ENCODE measurements around the gene FBXL15.
"Not testable (repeated sequence)": the region's sequence is repeated elsewhere in the genome, so short reads cannot be mapped to it uniquely, and the experiment has no call there.

FBXL15 gene

DNA sequence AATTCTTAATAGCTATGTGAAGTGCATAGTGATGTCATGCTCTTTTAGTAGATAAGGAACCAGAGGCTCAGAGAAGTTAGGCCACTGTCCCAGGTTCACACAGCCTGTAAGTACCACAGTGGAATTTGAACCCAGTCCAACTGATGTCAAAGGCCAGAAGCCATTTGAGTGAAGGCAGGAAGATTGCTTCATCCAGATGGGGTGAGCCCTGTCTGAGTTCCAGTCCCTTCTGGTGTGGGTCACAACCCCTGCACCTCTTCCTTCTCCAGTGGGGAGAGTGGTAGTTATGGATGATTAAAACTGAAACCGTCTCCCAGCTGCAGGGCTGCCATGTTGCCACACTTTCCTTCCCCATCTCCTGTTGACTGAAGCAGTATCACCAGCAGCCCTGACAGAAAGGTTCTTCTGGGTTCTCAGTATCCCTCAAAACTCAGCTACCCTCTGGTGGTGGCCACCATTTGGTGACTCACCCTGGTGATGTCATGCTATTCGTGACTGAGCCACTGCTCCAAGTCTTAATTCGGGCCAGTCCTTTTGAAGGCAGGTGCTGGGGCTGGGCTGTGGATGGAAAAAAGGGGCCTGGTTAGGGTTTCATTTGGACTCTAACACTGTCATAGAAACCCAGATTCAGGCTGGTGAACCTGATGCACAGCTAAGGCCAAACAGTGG, 32.2 kb downstream of the FBXL15 start:
- Histone ChIP-seq H3K9me3 (ENCODE audit: control insufficient read depth, low read length) (no peaks in the 10 kb centered on the region), H3K4me1 (ENCODE audit: control insufficient read depth, insufficient read depth, low read length) (peaks cover 36% of the 10 kb centered on the region), H3K9ac (ENCODE audit: low read length) (no peak overlapping the region), H3K27me3 (replicated peaks; ENCODE audit: control insufficient read depth, insufficient read depth, low read length) (no peaks in the 10 kb centered on the region), H3K4me3 (ENCODE audit: low read length) (peak overlapping the region; percentile 1), H3K36me3 (ENCODE audit: control insufficient read depth, insufficient read depth, low read length, severe bottlenecking) (no peaks in the 10 kb centered on the region)
- peak; percentile 74 for DNase-seq (ENCODE audit: low read depth)

DNA sequence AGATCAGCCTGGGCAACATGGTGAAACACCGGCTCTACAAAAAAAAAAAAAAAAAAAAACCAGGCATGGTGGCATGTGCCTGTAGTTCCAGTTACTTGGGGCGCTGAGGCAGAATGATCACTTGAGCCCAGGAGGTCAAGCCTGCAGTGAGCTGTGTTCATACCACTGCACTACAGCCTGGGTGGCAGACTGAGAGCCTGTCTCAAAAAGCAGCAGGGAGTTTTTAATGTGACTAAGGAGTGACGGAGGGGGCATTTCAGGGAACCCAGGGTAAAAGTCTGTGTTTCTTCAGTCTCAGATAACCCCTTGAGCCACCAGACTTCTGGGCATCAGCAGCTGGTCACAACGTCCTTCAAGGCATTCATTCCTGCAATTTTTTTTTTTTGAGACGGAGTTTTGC, 32.9 kb downstream of the FBXL15 start:
- no peak overlapping the region for H3K4me3 ChIP-seq (ENCODE audit: low read length)
- H3K4me1 ChIP-seq (ENCODE audit: control insufficient read depth, insufficient read depth, low read length) = peaks cover 36% of the 10 kb centered on the region
- H3K36me3 ChIP-seq (ENCODE audit: control insufficient read depth, insufficient read depth, low read length, severe bottlenecking) = no peaks in the 10 kb centered on the region
- H3K9ac ChIP-seq (ENCODE audit: low read length) = no peak overlapping the region
- DNase-seq (ENCODE audit: low read depth) = no peak
- H3K9me3 ChIP-seq (ENCODE audit: control insufficient read depth, low read length) = no peaks in the 10 kb centered on the region
- H3K27me3 ChIP-seq (replicated peaks; ENCODE audit: control insufficient read depth, insufficient read depth, low read length) = no peaks in the 10 kb centered on the region

DNA sequence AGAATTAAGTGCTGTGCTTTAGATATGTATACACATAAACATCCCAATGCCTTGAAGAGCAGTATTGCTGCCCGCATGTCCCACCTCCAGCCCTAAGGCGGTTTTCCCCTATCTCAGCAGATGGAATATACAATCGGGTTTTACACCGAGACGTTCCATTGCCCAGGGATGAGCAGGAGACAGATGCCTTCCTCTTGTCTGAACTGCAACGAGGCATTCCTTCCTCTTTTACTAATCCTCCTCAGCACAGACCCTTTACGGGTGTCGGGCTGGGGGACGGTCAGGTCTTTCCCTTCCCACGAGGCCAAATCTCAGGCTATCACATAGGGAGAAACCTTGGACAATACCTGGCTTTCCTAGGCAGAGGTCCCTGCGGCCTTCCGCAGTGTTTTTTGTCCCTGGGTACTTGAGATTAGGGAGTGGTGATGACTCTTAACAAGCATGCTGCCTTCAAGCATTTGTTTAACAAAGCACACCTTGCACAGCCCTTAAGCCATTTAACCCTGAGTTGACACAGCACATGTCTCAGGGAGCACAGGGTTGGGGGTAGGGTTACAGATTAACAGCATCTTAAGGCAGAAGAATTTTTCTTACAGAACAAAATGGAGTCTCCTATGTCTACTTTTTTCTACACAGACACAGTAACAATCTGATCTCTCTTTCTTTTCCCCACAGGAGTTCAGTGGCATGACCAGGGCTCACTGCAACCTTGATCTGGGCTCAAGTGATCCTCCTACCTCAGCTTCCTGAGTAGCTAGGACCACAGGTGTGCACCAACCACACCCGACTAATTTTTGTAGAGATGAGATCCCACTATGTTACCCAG, 34.2 kb downstream of the FBXL15 start:
- not testable (repeated sequence) for H3K9ac ChIP-seq (ENCODE audit: low read length); H3K27me3 ChIP-seq (replicated peaks; ENCODE audit: control insufficient read depth, insufficient read depth, low read length); H3K4me3 ChIP-seq (ENCODE audit: low read length); DNase-seq (ENCODE audit: low read depth); H3K9me3 ChIP-seq (ENCODE audit: control insufficient read depth, low read length); H3K36me3 ChIP-seq (ENCODE audit: control insufficient read depth, insufficient read depth, low read length, severe bottlenecking)
- H3K4me1 ChIP-seq (ENCODE audit: control insufficient read depth, insufficient read depth, low read length) = peaks cover 32% of the 10 kb centered on the region

DNA sequence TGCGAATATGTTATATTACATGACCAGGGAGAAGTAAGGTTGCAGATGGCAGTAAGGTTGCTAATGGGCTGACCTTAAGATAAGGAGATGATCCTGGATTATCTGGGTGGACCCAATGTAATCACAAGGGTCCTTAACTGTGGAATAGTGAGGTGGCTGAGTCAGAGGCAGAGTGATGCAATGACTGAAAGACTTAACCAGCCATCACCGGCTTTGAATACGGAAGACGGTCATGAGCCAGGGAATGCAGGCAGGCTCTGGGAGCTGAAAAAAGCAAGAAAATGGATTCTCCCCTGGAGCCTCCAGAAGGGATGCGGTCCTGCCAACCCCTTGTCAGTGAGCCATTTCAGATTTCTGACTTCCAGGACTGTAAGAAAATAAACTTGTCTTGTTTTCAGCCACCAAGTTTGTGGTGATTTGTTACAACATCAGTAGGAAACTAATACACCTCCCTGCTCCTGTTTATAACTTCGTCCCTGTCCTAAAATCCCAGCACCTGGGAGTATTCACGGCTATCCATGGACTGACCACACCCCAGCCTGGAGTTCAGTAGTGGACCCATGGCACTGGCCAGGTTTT, 35.3 kb downstream of the FBXL15 start:
- Histone ChIP-seq H3K36me3 (ENCODE audit: control insufficient read depth, insufficient read depth, low read length, severe bottlenecking) (no peaks in the 10 kb centered on the region), H3K27me3 (replicated peaks; ENCODE audit: control insufficient read depth, insufficient read depth, low read length) (peaks cover 7% of the 10 kb centered on the region), H3K9ac (ENCODE audit: low read length) (peak overlapping the region; percentile 35), H3K4me3 (ENCODE audit: low read length) (no peak overlapping the region), H3K9me3 (ENCODE audit: control insufficient read depth, low read length) (no peaks in the 10 kb centered on the region), H3K4me1 (ENCODE audit: control insufficient read depth, insufficient read depth, low read length) (peaks cover 29% of the 10 kb centered on the region)
- DNase-seq (ENCODE audit: low read depth) = peak; percentile 75

DNA sequence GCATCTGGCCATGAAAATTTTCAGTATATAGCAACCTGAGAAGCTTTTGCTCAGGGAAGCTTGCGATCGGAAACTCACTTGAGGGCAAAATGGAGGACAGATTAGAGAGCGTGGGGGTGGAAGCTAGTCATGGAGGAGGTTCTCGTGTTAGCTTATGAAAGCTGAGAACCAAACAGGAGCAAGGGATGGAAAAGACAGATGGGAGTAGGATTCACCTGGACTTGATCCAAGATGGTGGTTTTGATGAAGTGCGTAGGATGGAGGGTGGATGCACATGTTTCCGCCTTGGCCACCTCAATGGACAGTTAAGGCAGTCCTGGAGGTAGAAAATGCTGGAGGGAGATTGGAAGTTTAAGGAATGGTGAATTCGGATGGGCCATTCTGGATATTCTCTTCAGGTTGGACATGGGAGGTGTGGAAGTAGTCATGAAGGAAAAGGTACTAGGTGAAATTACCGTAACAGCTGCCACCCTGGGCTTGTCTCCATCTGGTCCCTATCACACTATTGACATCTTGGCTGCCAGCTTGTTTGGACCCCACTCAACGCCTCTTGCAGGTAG, 37.0 kb downstream of the FBXL15 start:
- Histone ChIP-seq H3K36me3 (ENCODE audit: control insufficient read depth, insufficient read depth, low read length, severe bottlenecking) (no peaks in the 10 kb centered on the region), H3K4me3 (ENCODE audit: low read length) (no peak overlapping the region), H3K9ac (ENCODE audit: low read length) (no peak overlapping the region), H3K4me1 (ENCODE audit: control insufficient read depth, insufficient read depth, low read length) (peaks cover 25% of the 10 kb centered on the region), H3K9me3 (ENCODE audit: control insufficient read depth, low read length) (no peaks in the 10 kb centered on the region), H3K27me3 (replicated peaks; ENCODE audit: control insufficient read depth, insufficient read depth, low read length) (peaks cover 24% of the 10 kb centered on the region)
- DNase-seq (ENCODE audit: low read depth) = no peak

DNA sequence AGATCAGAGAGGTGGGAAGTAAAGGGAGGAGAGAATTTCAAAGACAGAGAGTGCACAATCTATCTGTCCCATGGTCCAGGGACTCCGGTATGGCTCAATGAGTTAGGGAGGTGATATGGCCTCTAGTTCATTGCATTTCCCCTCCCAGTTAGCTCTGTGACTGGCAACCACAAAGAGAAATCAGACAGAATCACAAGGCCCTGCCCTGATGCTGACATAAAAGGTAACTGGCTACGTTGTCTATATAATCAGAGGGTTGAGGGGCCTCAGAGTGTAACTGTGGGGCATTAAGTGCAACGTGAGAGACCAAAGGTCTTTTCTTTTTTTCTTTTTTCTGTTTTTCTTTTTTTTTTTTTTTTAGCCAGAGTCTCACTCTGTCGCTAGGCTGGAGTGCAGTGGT, 38.0 kb downstream of the FBXL15 start:
- peaks cover 27% of the 10 kb centered on the region for H3K27me3 ChIP-seq (replicated peaks; ENCODE audit: control insufficient read depth, insufficient read depth, low read length)
- DNase-seq (ENCODE audit: low read depth) = no peak
- no peak overlapping the region for H3K4me3 ChIP-seq (ENCODE audit: low read length)

DNA sequence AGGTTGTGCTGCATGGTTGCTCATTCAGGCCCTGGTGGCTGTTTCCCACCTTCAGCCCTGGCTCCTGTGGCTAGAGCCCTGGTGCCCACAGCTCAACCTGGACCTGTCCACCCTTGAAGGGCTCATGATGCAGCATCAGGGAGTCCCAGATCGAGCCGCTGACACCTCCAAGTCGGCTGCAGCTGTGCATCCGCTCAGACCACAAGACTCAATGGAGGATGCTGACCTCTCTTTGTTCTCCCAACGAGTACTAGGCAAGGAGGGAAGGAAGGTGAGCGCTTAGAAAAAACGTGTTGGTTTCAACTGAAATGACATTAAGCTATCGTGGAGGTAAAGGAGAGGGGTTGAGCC, 40.2 kb downstream of the FBXL15 start:
- Histone ChIP-seq H3K9ac (ENCODE audit: low read length) (no peak overlapping the region), H3K9me3 (ENCODE audit: control insufficient read depth, low read length) (no peaks in the 10 kb centered on the region), H3K27me3 (replicated peaks; ENCODE audit: control insufficient read depth, insufficient read depth, low read length) (peaks cover 32% of the 10 kb centered on the region), H3K4me3 (ENCODE audit: low read length) (peak overlapping the region; percentile 72), H3K36me3 (ENCODE audit: control insufficient read depth, insufficient read depth, low read length, severe bottlenecking) (no peaks in the 10 kb centered on the region), H3K4me1 (ENCODE audit: control insufficient read depth, insufficient read depth, low read length) (peaks cover 13% of the 10 kb centered on the region)
- no peak for DNase-seq (ENCODE audit: low read depth)

More for the DNA sequence above, 38.0 kb downstream of the FBXL15 start:
- H3K36me3 ChIP-seq (ENCODE audit: control insufficient read depth, insufficient read depth, low read length, severe bottlenecking) = no peaks in the 10 kb centered on the region
- H3K9ac ChIP-seq (ENCODE audit: low read length) = no peak overlapping the region
- no peaks in the 10 kb centered on the region for H3K9me3 ChIP-seq (ENCODE audit: control insufficient read depth, low read length)
- H3K4me1 ChIP-seq (ENCODE audit: control insufficient read depth, insufficient read depth, low read length) = peaks cover 20% of the 10 kb centered on the region

DNA sequence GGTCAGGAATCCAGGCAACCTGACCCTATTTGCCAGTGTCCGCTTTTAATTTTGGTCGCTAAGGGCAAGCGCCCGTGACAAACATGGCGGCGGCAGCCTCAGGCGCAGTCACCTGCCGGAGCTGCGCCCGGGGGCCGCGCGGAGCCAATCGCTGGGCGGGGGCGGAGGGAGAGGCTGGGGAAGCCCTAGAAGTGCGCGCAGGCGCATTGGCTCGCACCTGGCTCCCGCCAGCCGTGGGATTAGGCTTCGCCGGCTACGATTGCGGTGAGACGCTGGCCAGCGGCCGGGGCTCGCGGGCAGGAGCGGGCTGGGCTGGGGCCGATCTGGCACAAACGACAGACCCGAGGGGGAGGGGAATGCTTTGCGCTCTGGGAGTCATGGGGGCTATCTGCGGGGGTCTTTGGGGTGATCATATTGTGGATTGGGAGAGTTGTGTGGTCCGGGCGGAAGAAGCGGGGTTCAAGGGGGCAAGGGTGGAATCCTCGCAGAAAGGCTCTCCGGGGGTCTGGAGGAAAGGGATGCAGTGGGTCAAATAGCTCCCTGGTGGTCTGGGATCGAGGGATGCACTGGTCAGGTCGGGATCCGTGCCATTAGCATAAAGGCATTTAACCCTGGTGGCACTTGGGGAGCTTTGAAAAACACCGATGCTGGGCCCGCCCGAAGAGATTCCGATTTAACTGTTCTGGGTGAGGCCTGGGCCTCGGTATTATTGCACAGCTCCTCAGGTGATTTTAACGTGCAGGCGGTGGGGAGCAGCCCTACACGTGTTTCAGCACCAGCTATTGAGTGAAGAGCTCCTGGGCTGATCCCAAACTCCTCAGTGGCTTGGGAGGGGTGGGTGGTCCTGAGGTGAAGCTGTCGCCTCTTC, 40.8 kb downstream of the FBXL15 start:
- Histone ChIP-seq H3K4me3 (ENCODE audit: low read length) (peak overlapping the region; percentile 72), H3K9ac (ENCODE audit: low read length) (peak overlapping the region; percentile 45), H3K36me3 (ENCODE audit: control insufficient read depth, insufficient read depth, low read length, severe bottlenecking) (no peaks in the 10 kb centered on the region), H3K9me3 (ENCODE audit: control insufficient read depth, low read length) (no peaks in the 10 kb centered on the region), H3K27me3 (replicated peaks; ENCODE audit: control insufficient read depth, insufficient read depth, low read length) (peaks cover 32% of the 10 kb centered on the region), H3K4me1 (ENCODE audit: control insufficient read depth, insufficient read depth, low read length) (peaks cover 7% of the 10 kb centered on the region)
- DNase-seq (ENCODE audit: low read depth) = peak; percentile 85

DNA sequence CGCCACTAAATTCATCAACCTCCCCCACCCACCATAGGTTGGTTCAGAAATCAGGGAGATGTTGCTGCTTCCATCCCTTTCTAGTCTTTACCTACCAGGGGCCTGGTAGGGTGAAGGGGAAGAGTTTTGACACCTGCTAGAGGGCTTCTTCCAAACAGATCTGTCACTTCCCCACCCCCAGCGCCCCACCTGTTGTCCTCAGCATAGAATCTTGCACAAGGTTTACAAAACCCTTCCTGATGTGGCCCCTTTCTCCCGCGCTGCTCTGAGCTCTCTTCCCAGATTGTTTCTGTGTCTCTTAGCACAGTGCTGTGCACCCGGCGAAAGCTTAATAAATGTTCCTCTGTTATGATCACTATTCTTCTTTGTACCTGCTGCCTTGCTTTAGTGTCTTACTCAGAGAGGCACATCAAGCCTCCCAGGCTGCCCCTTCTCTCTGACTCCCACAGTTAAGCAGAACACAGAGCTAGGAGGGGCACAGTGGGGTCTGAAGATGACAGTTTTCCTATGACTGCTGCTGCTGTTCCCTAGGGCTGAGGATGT, 41.9 kb downstream of the FBXL15 start:
- Histone ChIP-seq H3K9ac (ENCODE audit: low read length) (no peak overlapping the region), H3K4me1 (ENCODE audit: control insufficient read depth, insufficient read depth, low read length) (peaks cover 7% of the 10 kb centered on the region), H3K36me3 (ENCODE audit: control insufficient read depth, insufficient read depth, low read length, severe bottlenecking) (no peaks in the 10 kb centered on the region), H3K9me3 (ENCODE audit: control insufficient read depth, low read length) (no peaks in the 10 kb centered on the region), H3K4me3 (ENCODE audit: low read length) (no peak overlapping the region), H3K27me3 (replicated peaks; ENCODE audit: control insufficient read depth, insufficient read depth, low read length) (peaks cover 37% of the 10 kb centered on the region)
- DNase-seq (ENCODE audit: low read depth) = no peak

DNA sequence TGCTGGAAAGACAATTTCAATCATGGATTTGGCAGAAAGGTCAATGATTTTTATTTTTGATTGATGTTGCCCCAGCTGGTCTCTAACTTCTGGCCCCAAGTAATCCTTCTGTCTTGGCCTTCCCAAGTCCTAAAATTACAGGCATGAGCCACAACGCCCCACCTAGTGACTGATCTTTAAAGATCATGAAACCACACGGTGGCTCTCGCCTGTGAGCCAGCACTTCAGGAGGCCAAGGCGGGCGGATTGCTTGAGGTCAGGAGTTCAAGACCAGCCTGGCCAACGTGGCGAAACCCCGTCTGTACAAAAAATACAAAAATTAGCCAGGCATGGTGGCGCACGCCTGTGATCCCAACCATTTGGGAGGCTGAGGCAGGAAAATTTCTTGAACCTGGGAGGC, 43.3 kb downstream of the FBXL15 start:
- no peak overlapping the region for H3K4me3 ChIP-seq (ENCODE audit: low read length)
- peaks cover 18% of the 10 kb centered on the region for H3K4me1 ChIP-seq (ENCODE audit: control insufficient read depth, insufficient read depth, low read length)
- no peaks in the 10 kb centered on the region for H3K36me3 ChIP-seq (ENCODE audit: control insufficient read depth, insufficient read depth, low read length, severe bottlenecking)
- DNase-seq (ENCODE audit: low read depth) = no peak
- H3K9me3 ChIP-seq (ENCODE audit: control insufficient read depth, low read length) = no peaks in the 10 kb centered on the region
- no peak overlapping the region for H3K9ac ChIP-seq (ENCODE audit: low read length)
- peaks cover 37% of the 10 kb centered on the region for H3K27me3 ChIP-seq (replicated peaks; ENCODE audit: control insufficient read depth, insufficient read depth, low read length)

Measured in adipocyte (in vitro differentiated cells).